Smooth muscle cell of the umbilical artery (primary cell): Measurements from ENCODE around the gene ITGB2. TPM values are rescaled to one million over a fixed set of nuclear protein-coding genes. Genes with fewer than 3 reads are reported as not detected.

ENCODE experiments used
- total RNA-seq: library from RNA; depleted of rRNA; stranded (reverse); fragments of >200 nt; gene quantifications from 2 replicates; pipeline ENCODE4 v1.2.3, GENCODE V29; 2014

Gene ITGB2
- total RNA-seq: 0.28 TPM in 1 of 2 replicates, not detected in the other

GRCh38 chr21:44920694-44921604, at the start of gene ITGB2:
TSS of gene ITGB2 (minus strand) at chr21:44920899. CDS start at chr21:44910782, 10,117 bp downstream.

GRCh38 chr21:44939532-44940115, 18.9 kb upstream of the ITGB2 start, which contains the start of gene SLX9:
TSS of gene SLX9 (plus strand) at chr21:44940029. CDS start at chr21:44940058, 29 bp downstream.

DNA sequence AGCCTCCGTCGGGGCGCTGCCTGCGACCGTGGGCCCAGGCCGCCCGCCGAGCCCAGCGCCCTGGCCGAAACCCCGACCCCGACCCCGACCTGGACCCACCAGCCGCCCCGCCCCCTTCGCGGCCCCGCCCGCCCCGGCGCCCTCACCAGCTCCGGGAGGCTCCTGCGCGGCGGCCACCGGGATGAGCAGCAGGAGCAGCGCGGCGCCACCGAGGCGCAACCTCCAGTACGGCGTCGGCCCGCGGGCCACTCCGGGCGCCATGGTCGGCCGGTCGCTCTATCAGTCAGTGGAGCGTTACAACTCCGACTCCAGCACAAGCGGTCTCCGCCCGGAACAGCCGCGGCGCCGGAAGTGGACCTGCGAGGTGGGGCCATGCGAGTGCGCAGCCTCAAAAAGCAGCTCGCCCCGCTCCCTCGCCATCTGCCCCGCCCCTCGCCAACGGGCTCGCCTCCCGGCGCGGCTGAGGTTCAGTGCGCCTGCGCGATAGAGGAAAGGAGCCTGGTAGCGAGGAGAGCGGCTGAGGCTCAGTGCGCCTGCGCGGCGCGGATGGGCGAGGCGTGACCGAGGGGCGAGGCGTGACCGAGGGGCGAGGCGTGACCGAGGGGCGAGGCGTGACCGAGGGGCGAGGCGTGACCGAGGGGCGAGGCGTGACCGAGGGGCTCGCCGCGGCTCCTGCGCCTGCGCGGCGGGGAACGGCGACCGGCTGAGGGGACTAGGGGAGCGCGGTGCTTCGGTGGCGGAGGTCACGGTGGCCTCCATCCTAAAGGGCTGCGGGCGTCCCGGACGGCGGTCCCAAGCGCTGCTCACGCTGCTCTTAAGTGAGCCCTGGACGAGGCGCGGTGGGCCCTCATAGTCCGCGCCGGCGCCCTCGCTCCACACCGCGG, 47.1 kb downstream of the ITGB2 start, which contains the start of gene PTTG1IP:
TSS of gene PTTG1IP (minus strand) at position 335 of the 884 bp plus-strand sequence. CDS start at position 261, 74 bp downstream.

Other genes starting within 250 kb of the ITGB2 start
- gene KRTAP12-1, start 238.7 kb downstream of the ITGB2 start, total RNA-seq: not detected in 2 replicates
- gene KRTAP10-12, start 223.7 kb downstream of the ITGB2 start, total RNA-seq: not detected in 2 replicates
- gene TSPEAR, start 209.3 kb downstream of the ITGB2 start, total RNA-seq: not detected in 2 replicates
- gene UBE2G2, start 119.1 kb downstream of the ITGB2 start, total RNA-seq: 64.4 and 85.2 TPM in 2 replicates
- gene SUMO3, start 102.8 kb downstream of the ITGB2 start, total RNA-seq: 65.6 and 93.1 TPM in 2 replicates
- gene PTTG1IP, start 47.2 kb downstream of the ITGB2 start, total RNA-seq: 377 and 440 TPM in 2 replicates
- gene SLX9, start 19.1 kb upstream of the ITGB2 start, total RNA-seq: 17.2 and 19.6 TPM in 2 replicates
- 55.8 and 67.8 TPM in 2 replicates for gene ADARB1, start 153.7 kb upstream of the ITGB2 start, total RNA-seq